ENCODE results near the gene SH2D3C. TPM values are rescaled to one million over a fixed set of nuclear protein-coding genes. Genes with fewer than 3 reads are reported as not detected.

SH2D3C gene
- total and polyA plus RNA-seq, 9 of the 15 experiments (the other 6 are each of a cell fraction or from before 2014, with no cell fraction given): 0.03 to 1.2 (median 0.22) TPM; not detected in 1

GRCh38 chr9:127770905-127771569, 7.4 kb downstream of the SH2D3C start (continued):
- TF ChIP-seq ARID4B (CRISPR knock-in tag; IDR thresholded peaks at IDR 0.05) (no peak), ETV5 (CRISPR knock-in tag; IDR thresholded peaks at IDR 0.05; ENCODE audit: low read depth) (no peak), SRSF3 (IDR thresholded peaks at IDR 0.05; ENCODE audit: insufficient read depth, low read length) (no peak), GATAD2A (IDR thresholded peaks at IDR 0.05) (no peak), ELF4 (CRISPR knock-in tag; IDR thresholded peaks at IDR 0.05) (no peak), GTF2F1 (IDR thresholded peaks at IDR 0.05; ENCODE audit: low read depth, low read length) (no peak), NKRF (IDR thresholded peaks at IDR 0.05; ENCODE audit: borderline replicate concordance) (peak; percentile 55; the same call in 1 of the 2 replicates), ZNF785 (CRISPR knock-in tag; IDR thresholded peaks at IDR 0.05) (no peak), HCFC1 (IDR thresholded peaks at IDR 0.05; ENCODE audit: low read depth, low read length) (0 out of 2 replicates have a peak, but pooled peaks have one; percentile 24), DACH1 (IDR thresholded peaks at IDR 0.05; ENCODE audit: partially characterized antibody) (peak; percentile 22), HDGF (IDR thresholded peaks at IDR 0.05) (no peak), SAFB (IDR thresholded peaks at IDR 0.05; ENCODE audit: borderline replicate concordance, low read depth, low read length) (no peak), FOXM1 (IDR thresholded peaks at IDR 0.05; ENCODE audit: low read depth) (no peak), FOXM1 (CRISPR knock-in tag; IDR thresholded peaks at IDR 0.05; ENCODE audit: low read depth) (no peak), HNRNPH1 (optimal IDR thresholded peaks at IDR 0.05; ENCODE audit: low read depth, low read length) (no peak), ARHGAP35 (IDR thresholded peaks at IDR 0.05; ENCODE audit: partially characterized antibody) (no peak), ZBTB8A (IDR thresholded peaks at IDR 0.05; ENCODE audit: partially characterized antibody) (no peak), DNMT1 (IDR thresholded peaks at IDR 0.05) (no peak), HLTF (IDR thresholded peaks at IDR 0.05) (no peak), POLR2B (IDR thresholded peaks at IDR 0.05; ENCODE audit: low read depth, partially characterized antibody) (no peak), CTCF (IDR thresholded peaks at IDR 0.05 in 2 of 3, conservative IDR thresholded peaks at IDR 0.05 in 1 of 3; ENCODE audit: insufficient read depth in 2 of 3, low read depth in 1 of 3, low read length in 3 of 3) (no peak; a peak in 1 of 6 replicates), ZNF507 (tag; conservative IDR thresholded peaks at IDR 0.05) (no peak), GATAD2B (IDR thresholded peaks at IDR 0.05; ENCODE audit: borderline replicate concordance) (no peak)

Measured in K562 (cell line).